OCI-LY3 (cell line): Measurements from ENCODE around the gene PDCD6IP.

Experiments used
- H2AFZ ChIP-seq: fragments of 200-600, 300-600 bp; shearing (Covaris generic); 2 replicates; pipeline ENCODE4 v1.6.0; 2014; ENCODE audit warnings: antibody characterized with exemption, low read depth, low read length
- H3K27ac ChIP-seq: fragments of 200-600, 300-600 bp; sonication (generic); 2 replicates; pipeline ENCODE4 v1.5.1; 2014; ENCODE audit warnings: mild to moderate bottlenecking, low read length, moderate library complexity, mixed read lengths
- H3K27me3 ChIP-seq: fragments of 200-600, 300-600 bp; sonication (generic); 2 replicates; pipeline ENCODE4 v1.6.1; 2014; ENCODE audit warnings: low read depth, low read length, mixed read lengths
- H3K36me3 ChIP-seq: fragments of 200-600, 300-600 bp; sonication (generic); replicated peaks from 2 replicates; pipeline ENCODE3; 2014; ENCODE audit warnings: low read depth, low read length, mixed read lengths
- H3K4me1 ChIP-seq: fragments of 300-600, 200-600 bp; sonication (generic); 2 replicates; pipeline ENCODE4 v1.6.1; 2014; ENCODE audit warnings: low read length, mixed read lengths
- H3K4me2 ChIP-seq: fragments of 200-600, 300-600 bp; sonication (generic); 2 replicates; pipeline ENCODE4 v1.6.1; 2014; ENCODE audit warnings: low read length, mixed read lengths
- H3K4me3 ChIP-seq: fragments of 300-600, 200-600 bp; sonication (generic); 2 replicates; pipeline ENCODE4 v1.5.1; 2014; ENCODE audit warnings: antibody characterized with exemption, mild to moderate bottlenecking, low read length, moderate library complexity
- H3K79me2 ChIP-seq: fragments of 300-600, 200-600 bp; shearing (Covaris generic); 2 replicates; pipeline ENCODE4 v1.6.1; 2014; ENCODE audit warnings: mild to moderate bottlenecking, low read length, mixed read lengths
- H3K9ac ChIP-seq: fragments of 300-600, 200-600 bp; shearing (Covaris generic); 2 replicates; pipeline ENCODE4 v1.6.0; 2014; ENCODE audit warnings: mild to moderate bottlenecking, low read length, moderate library complexity
- H3K9me3 ChIP-seq: fragments of 200-600, 300-600 bp; shearing (Covaris generic); 2 replicates; pipeline ENCODE4 v1.6.1; 2014; ENCODE audit warnings: low read length, mixed read lengths; ENCODE audit not compliant: insufficient read depth
- H4K20me1 ChIP-seq: fragments of 200-600, 300-600 bp; sonication (generic); 2 replicates; pipeline ENCODE4 v1.6.1; 2016; ENCODE audit warnings: low read length, mixed read lengths; ENCODE audit not compliant: insufficient read depth
- CTCF ChIP-seq: fragments of 200-600, 300-600 bp; sonication (generic); IDR thresholded peaks from 2 replicates; pipeline ENCODE4 v1.5.1; 2014; ENCODE audit warnings: antibody characterized with exemption, low read length, low read depth
- EZH2phosphoT487 ChIP-seq: fragments of 200-600 bp; shearing (Covaris generic); IDR thresholded peaks from 2 replicates; pipeline ENCODE4 v1.6.1; 2018; ENCODE audit warnings: antibody characterized with exemption, mixed run types, low read depth

PDCD6IP gene

GRCh38 chr3:33786565-33787327 is 11.7 kb upstream of the PDCD6IP start:
- no peak overlapping the region for H3K27ac ChIP-seq
- no peaks in the 10 kb centered on the region for H3K36me3 ChIP-seq
- H3K9ac ChIP-seq, result peak overlapping the region; percentile 30
- H3K79me2 ChIP-seq, result no peaks in the 10 kb centered on the region
- H3K4me3 ChIP-seq, result peak overlapping the region; percentile 76
- H3K4me1 ChIP-seq, result peaks cover 15% of the 10 kb centered on the region
- no peaks in the 10 kb centered on the region for H4K20me1 ChIP-seq
- peak overlapping the region; percentile 82 for H3K4me2 ChIP-seq
- H3K27me3 ChIP-seq, result no peaks in the 10 kb centered on the region
- peak overlapping the region; percentile 79 for H2AFZ ChIP-seq
- no peaks in the 10 kb centered on the region for H3K9me3 ChIP-seq
- no peak for TF ChIP-seq CTCF
- no peak for TF ChIP-seq EZH2phosphoT487

GRCh38 chr3:33787328-33788009 is 11.0 kb upstream of the PDCD6IP start:
- peaks cover 21% of the 10 kb centered on the region for H3K4me1 ChIP-seq
- H3K36me3 ChIP-seq, result no peaks in the 10 kb centered on the region

GRCh38 chr3:33789183-33789954 is 9.1 kb upstream of the PDCD6IP start:
- Histone ChIP-seq H3K4me3 (no peak overlapping the region), H3K27ac (no peak overlapping the region), H3K79me2 (no peaks in the 10 kb centered on the region), H3K27me3 (peaks cover 8% of the 10 kb centered on the region; the same call in 1 of the 2 replicates), H3K4me2 (no peak overlapping the region), H4K20me1 (no peaks in the 10 kb centered on the region), H2AFZ (no peak overlapping the region), H3K9ac (no peak overlapping the region), H3K9me3 (no peaks in the 10 kb centered on the region), H3K36me3 (no peaks in the 10 kb centered on the region), H3K4me1 (peaks cover 26% of the 10 kb centered on the region)
- TF ChIP-seq CTCF (no peak), EZH2phosphoT487 (no peak)

More at GRCh38 chr3:33787328-33788009, 11.0 kb upstream of the PDCD6IP start:
- H3K9ac ChIP-seq, result peak overlapping the region; percentile 30
- H3K4me3 ChIP-seq, result peak overlapping the region; percentile 76
- H3K27me3 ChIP-seq, result no peaks in the 10 kb centered on the region
- H4K20me1 ChIP-seq, result no peaks in the 10 kb centered on the region
- no peak overlapping the region for H3K27ac ChIP-seq
- peak overlapping the region; percentile 82 for H3K4me2 ChIP-seq
- no peaks in the 10 kb centered on the region for H3K9me3 ChIP-seq
- H2AFZ ChIP-seq, result peak overlapping the region; percentile 79
- TF ChIP-seq EZH2phosphoT487, result no peak
- peak; percentile 93 for TF ChIP-seq CTCF
- no peaks in the 10 kb centered on the region for H3K79me2 ChIP-seq

- Histone ChIP-seq H4K20me1 (no peaks in the 10 kb centered on the region), H3K4me1 (peaks cover 26% of the 10 kb centered on the region), H3K9me3 (no peaks in the 10 kb centered on the region), H3K36me3 (no peaks in the 10 kb centered on the region), H3K9ac (no peak overlapping the region), H3K4me3 (no peak overlapping the region), H2AFZ (no peak overlapping the region), H3K79me2 (no peaks in the 10 kb centered on the region), H3K4me2 (no peak overlapping the region), H3K27me3 (peaks cover 8% of the 10 kb centered on the region; the same call in 1 of the 2 replicates), H3K27ac (no peak overlapping the region)
- TF ChIP-seq EZH2phosphoT487 (no peak), CTCF (no peak)
Observed at GRCh38 chr3:33790091-33790490, 8.3 kb upstream of the PDCD6IP start.
